CD4-positive, alpha-beta T cell (primary cell): ENCODE results near the gene VWF. TPM values are rescaled to one million over a fixed set of nuclear protein-coding genes. Genes with fewer than 3 reads are reported as not detected.

Source experiments
- ATAC-seq: fragments of 200-7000 bp; cut with Tn5 transposase; one replicate; pipeline ENCODE4 v1.10.0; 2022; ENCODE audit warnings: mild to moderate bottlenecking; ENCODE audit not compliant: poor library complexity
- CTCF ChIA-PET: fragments of 350-600 bp; sonication (Branson Sonifier 250); formaldehyde crosslinking; loops from one replicate; lab custom pipeline; 2021; ENCODE audit warnings: antibody characterized with exemption, inconsistent platforms; lab: Charles Lee
- POLR2A ChIA-PET: fragments of 350-600 bp; sonication (Branson Sonifier 250); formaldehyde crosslinking; loops from one replicate; lab custom pipeline; 2021; ENCODE audit warnings: antibody characterized with exemption, inconsistent platforms; lab: Charles Lee
- DNase-seq, 14 experiments: peaks; one replicate each; pipeline ENCODE4 v3.0.0-alpha.2; 2013 to 2020; ENCODE audit warnings: mixed read lengths in 2 of 14
- H3K27ac ChIP-seq, 2 donors: one replicate each; pipeline versions ENCODE4 v1.5.1 to v1.7.0; 2013; ENCODE audit warnings: low read length in 2 of 2, low read depth in 1 of 2, mild to moderate bottlenecking in 1 of 2
- H3K27me3 ChIP-seq, 2 experiments: 1 replicate in 1 of 2; 2 replicates in 1 of 2; pipeline versions ENCODE4 v1.6.1 to v1.7.0; 2013; ENCODE audit warnings: low read length in 2 of 2, control low read depth in 1 of 2, mild to moderate bottlenecking in 1 of 2, moderate library complexity in 1 of 2; ENCODE audit not compliant: insufficient read depth in 2 of 2, control insufficient read depth in 1 of 2
- H3K36me3 ChIP-seq: one replicate; pipeline ENCODE4 v1.6.1; 2013; ENCODE audit warnings: low read length, control low read depth; ENCODE audit not compliant: insufficient read depth
- H3K4me1 ChIP-seq: one replicate; pipeline ENCODE4 v1.6.1; 2013; ENCODE audit warnings: low read length, control low read depth; ENCODE audit not compliant: insufficient read depth
- H3K4me3 ChIP-seq: one replicate; pipeline ENCODE4 v1.5.1; 2013; ENCODE audit warnings: mild to moderate bottlenecking, low read length, moderate library complexity
- H3K9me3 ChIP-seq, 2 experiments: 1 replicate in 1 of 2; 2 replicates in 1 of 2; pipeline versions ENCODE4 v1.6.1 to v1.7.0; 2013; ENCODE audit warnings: low read length in 2 of 2, mild to moderate bottlenecking in 2 of 2, control low read depth in 1 of 2, moderate library complexity in 1 of 2; ENCODE audit not compliant: control insufficient read depth in 1 of 2, insufficient read depth in 1 of 2
- H3K27ac Mint-ChIP-seq: one replicate; pipeline ENCODE4 v1.8.0; 2020; ENCODE audit warnings: mixed read lengths
- H3K27me3 Mint-ChIP-seq: one replicate; pipeline ENCODE4 v1.8.0; 2021; ENCODE audit warnings: mixed read lengths
- H3K36me3 Mint-ChIP-seq: one replicate; pipeline ENCODE4 v1.8.0; 2021; ENCODE audit warnings: low read depth, mixed read lengths
- H3K4me1 Mint-ChIP-seq: one replicate; pipeline ENCODE4 v1.8.0; 2021; ENCODE audit warnings: low read depth, mixed read lengths
- H3K4me3 Mint-ChIP-seq: one replicate; pipeline ENCODE4 v1.8.0; 2020; ENCODE audit warnings: mild to moderate bottlenecking, mixed read lengths
- H3K9me3 Mint-ChIP-seq: one replicate; pipeline ENCODE4 v1.8.0; 2020; ENCODE audit warnings: mixed read lengths
- CTCF ChIP-seq: fragments of 200-600 bp; IDR thresholded peaks from one replicate; pipeline ENCODE4 v1.8.0; 2022; ENCODE audit warnings: antibody characterized with exemption, mild to moderate bottlenecking
- intact Hi-C, 2 experiments: fragments of 100-400 bp; cut with DNase I in 1 of 2; cut with micrococcal nuclease in 1 of 2; formaldehyde crosslinking; loops; one replicate each; pipeline versions ENCODE4 v1.15.1 to v1.9.0; 2023 to 2025; cut with DNase I, micrococcal nuclease
- total RNA-seq, 174 experiments: library from RNA in 2 of 174; stranded (reverse) in 2 of 174; gene quantifications; one replicate each; pipeline ENCODE4 v1.2.3 and lab custom pipeline; 2021 to 2026

VWF gene
- total RNA-seq, 2 experiments from 2014 or later: 0.20 TPM; not detected in 1

- no peak for ATAC-seq
- Histone ChIP-seq H3K36me3 (no peaks in the 10 kb centered on the region), H3K4me1 (peaks cover 4% of the 10 kb centered on the region), H3K27ac (no peak overlapping the region), H3K4me3 (no peak overlapping the region), H3K27me3 (no peaks in the 10 kb centered on the region), H3K9me3 (no peaks in the 10 kb centered on the region)
- Mint-ChIP-seq H3K9me3 (no peaks in the 10 kb centered on the region), H3K4me3 (no peak overlapping the region), H3K36me3 (no peaks in the 10 kb centered on the region), H3K27me3 (no peaks in the 10 kb centered on the region), H3K4me1 (no peaks in the 10 kb centered on the region), H3K27ac (no peak overlapping the region)
- ChIA-PET POLR2A (no interaction called here), CTCF (no interaction called here)
- intact Hi-C loops: no loop called here
- TF ChIP-seq CTCF: no peak
- no peak for DNase-seq
Measured at GRCh38 chr12:5985471-5985870, 139.0 kb downstream of the VWF start.

- no peaks in the 10 kb centered on the region for H3K36me3 Mint-ChIP-seq
- no peak overlapping the region for H3K27ac ChIP-seq
- no peak for TF ChIP-seq CTCF
- no peaks in the 10 kb centered on the region for H3K27me3 Mint-ChIP-seq
- ATAC-seq: no peak
- H3K4me3 ChIP-seq: no peak overlapping the region
- no peaks in the 10 kb centered on the region for H3K4me1 Mint-ChIP-seq
- H3K9me3 Mint-ChIP-seq: no peaks in the 10 kb centered on the region
- no peaks in the 10 kb centered on the region for H3K36me3 ChIP-seq
- H3K27ac Mint-ChIP-seq: no peak overlapping the region
- H3K4me1 ChIP-seq: peaks cover 4% of the 10 kb centered on the region
- no peaks in the 10 kb centered on the region for H3K9me3 ChIP-seq
- intact Hi-C loops: no loop called here
- no peak overlapping the region for H3K4me3 Mint-ChIP-seq
- CTCF ChIA-PET: no interaction called here
- H3K27me3 ChIP-seq: no peaks in the 10 kb centered on the region
- POLR2A ChIA-PET: no interaction called here
- DNase-seq: no peak
Measured at GRCh38 chr12:5984873-5985272, 139.6 kb downstream of the VWF start.

- Histone ChIP-seq H3K4me3 (no peak overlapping the region), H3K27ac (no peak overlapping the region), H3K36me3 (no peaks in the 10 kb centered on the region), H3K4me1 (no peaks in the 10 kb centered on the region), H3K9me3 (no peaks in the 10 kb centered on the region), H3K27me3 (no peaks in the 10 kb centered on the region)
- Mint-ChIP-seq H3K27ac (no peak overlapping the region), H3K4me3 (no peak overlapping the region), H3K4me1 (no peaks in the 10 kb centered on the region), H3K27me3 (peaks cover 1% of the 10 kb centered on the region), H3K36me3 (no peaks in the 10 kb centered on the region), H3K9me3 (no peaks in the 10 kb centered on the region)
- CTCF ChIA-PET: interaction anchor here (0.7 kb wide), 1 partner anchor 9 kb away, joined by 3 read pairs; no protein-coding TSS in a partner anchor
- no peak for ATAC-seq
- no peak for TF ChIP-seq CTCF
- no peak for DNase-seq
- intact Hi-C loops: no loop called here
- POLR2A ChIA-PET: no interaction called here
Measured at GRCh38 chr12:5982106-5982505, 142.4 kb downstream of the VWF start.
